MM.1S (cell line): Measurements from ENCODE around the gene TLCD3A.
A peak's percentile ranks its signal among the peaks of the same experiment; 100 is the strongest.
"Not testable (repeated sequence)": the region's sequence is repeated elsewhere in the genome, so short reads cannot be mapped to it uniquely, and the experiment has no call there.

Source experiments
- DNase-seq: peaks from one replicate; pipeline ENCODE4 v3.0.0-alpha.2; 2015
- H2AFZ ChIP-seq: fragments of 300-600 bp; sonication (generic); 2 replicates; pipeline ENCODE4 v1.6.0; 2016; ENCODE audit warnings: antibody characterized with exemption, low read length
- H3F3A ChIP-seq: fragments of 300-600 bp; sonication (generic); 2 replicates; pipeline ENCODE4 v1.6.1; 2016; ENCODE audit warnings: mild to moderate bottlenecking, antibody characterized with exemption, low read length, moderate library complexity, mixed read lengths; ENCODE audit not compliant: insufficient read depth
- H3K27ac ChIP-seq: fragments of 300-600 bp; sonication (generic); 2 replicates; pipeline ENCODE4 v1.5.1; 2016; ENCODE audit warnings: mild to moderate bottlenecking, low read length
- H3K27me3 ChIP-seq: fragments of 300-600 bp; sonication (generic); replicated peaks from 2 replicates; pipeline ENCODE4 v1.6.0; 2016; ENCODE audit warnings: low read length; ENCODE audit not compliant: insufficient read depth
- H3K36me3 ChIP-seq: fragments of 300-600 bp; sonication (generic); replicated peaks from 2 replicates; pipeline ENCODE4 v1.6.1; 2016; ENCODE audit warnings: mild to moderate bottlenecking, low read length, mixed read lengths; ENCODE audit not compliant: insufficient read depth
- H3K4me1 ChIP-seq: fragments of 300-600 bp; sonication (generic); 2 replicates; pipeline ENCODE4 v1.6.1; 2016; ENCODE audit warnings: low read length, mixed read lengths
- H3K4me2 ChIP-seq: fragments of 300-600 bp; sonication (generic); 2 replicates; pipeline ENCODE4 v1.6.0; 2016; ENCODE audit warnings: low read depth, low read length
- H3K4me3 ChIP-seq: fragments of 300-600 bp; sonication (generic); 2 replicates; pipeline ENCODE4 v1.5.1; 2016; ENCODE audit warnings: low read length, mixed read lengths
- H3K79me2 ChIP-seq: fragments of 300-600 bp; sonication (generic); 2 replicates; pipeline ENCODE4 v1.6.1; 2016; ENCODE audit warnings: mixed run types, low read length, mixed read lengths
- H3K9ac ChIP-seq: fragments of 300-600 bp; sonication (generic); 2 replicates; pipeline ENCODE4 v1.6.1; 2016; ENCODE audit warnings: low read length, mixed read lengths
- H3K9me2 ChIP-seq: fragments of 300-600 bp; sonication (generic); replicated peaks from 2 replicates; pipeline ENCODE4 v1.6.1; 2016; ENCODE audit warnings: mild to moderate bottlenecking, low read length, mixed read lengths; ENCODE audit not compliant: insufficient read depth
- H3K9me3 ChIP-seq: fragments of 300-600 bp; sonication (generic); replicated peaks from 2 replicates; pipeline ENCODE4 v1.6.1; 2016; ENCODE audit warnings: mild to moderate bottlenecking, low read length, mixed read lengths; ENCODE audit not compliant: insufficient read depth
- H4K20me1 ChIP-seq: fragments of 300-600 bp; sonication (generic); 2 replicates; pipeline ENCODE4 v1.6.1; 2016; ENCODE audit warnings: mild to moderate bottlenecking, low read length, moderate library complexity, mixed read lengths; ENCODE audit not compliant: insufficient read depth
- CTCF ChIP-seq: fragments of 300-600 bp; sonication (generic); IDR thresholded peaks from 2 replicates; pipeline ENCODE4 v1.5.1; 2016; ENCODE audit warnings: antibody characterized with exemption, low read length, mixed read lengths
- EZH2 ChIP-seq: fragments of 300-600 bp; sonication (generic); optimal IDR thresholded peaks from 2 replicates; pipeline ENCODE3; 2017; ENCODE audit warnings: low read depth, mild to moderate bottlenecking, antibody characterized with exemption, low read length, mixed read lengths
- EZH2phosphoT487 ChIP-seq: fragments of 300-600 bp; sonication (generic); IDR thresholded peaks from 2 replicates; pipeline ENCODE4 v1.6.1; 2018; ENCODE audit warnings: antibody characterized with exemption, low read length

TLCD3A gene

DNA sequence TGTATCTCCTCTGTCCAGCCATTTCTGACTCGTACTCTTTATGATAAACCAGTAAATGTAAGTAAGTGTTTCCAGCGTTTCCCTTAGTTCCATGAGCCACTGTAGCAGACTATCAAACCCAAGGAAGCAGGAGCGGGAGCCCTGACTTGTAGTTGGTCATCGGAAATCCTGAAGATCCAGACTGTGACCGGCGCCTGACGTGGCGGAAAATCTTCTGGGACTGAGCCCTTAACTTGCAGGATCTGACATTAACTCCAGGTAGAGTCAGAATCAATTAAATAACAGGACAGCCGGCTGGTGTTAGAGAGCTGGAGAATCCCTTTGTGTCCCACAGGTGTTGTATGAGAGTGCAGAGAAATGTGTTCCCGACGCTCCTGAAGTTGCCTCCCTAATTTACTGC lies 45.7 kb downstream of the TLCD3A start:
- Histone ChIP-seq H3K4me3 (no peak overlapping the region), H3K9me3 (no peaks in the 10 kb centered on the region), H3K4me1 (peaks cover 7% of the 10 kb centered on the region), H3K36me3 (no peaks in the 10 kb centered on the region; the same call in 1 of the 2 replicates), H3F3A (no peaks in the 10 kb centered on the region), H3K27me3 (no peaks in the 10 kb centered on the region), H3K27ac (no peak overlapping the region), H3K4me2 (no peak overlapping the region), H3K79me2 (peaks cover 28% of the 10 kb centered on the region), H4K20me1 (no peaks in the 10 kb centered on the region), H3K9ac (no peak overlapping the region), H2AFZ (no peak overlapping the region), H3K9me2 (no peaks in the 10 kb centered on the region)
- TF ChIP-seq CTCF (no peak), EZH2phosphoT487 (no peak), EZH2 (no peak)
- DNase-seq, result no peak

- Histone ChIP-seq H3K79me2 (peaks cover 45% of the 10 kb centered on the region), H3F3A (no peaks in the 10 kb centered on the region), H3K4me1 (peaks cover 12% of the 10 kb centered on the region), H3K27ac (peak within 1 kb of the TSS; percentile 48; the same call in 1 of the 2 replicates), H4K20me1 (no peaks in the 10 kb centered on the region), H3K4me3 (peak within 1 kb of the TSS; percentile 98), H3K36me3 (no peaks in the 10 kb centered on the region), H3K9me2 (no peaks in the 10 kb centered on the region), H3K9me3 (no peaks in the 10 kb centered on the region), H2AFZ (peak within 1 kb of the TSS; percentile 92), H3K4me2 (peak within 1 kb of the TSS; percentile 93), H3K27me3 (no peaks in the 10 kb centered on the region), H3K9ac (peak within 1 kb of the TSS; percentile 66)
- TF ChIP-seq EZH2 (no peak), CTCF (0 out of 2 replicates have a peak, but pooled peaks have one; percentile 9)
- DNase-seq, result peak; percentile 88
Observed at GRCh38 chr17:781805-782731, 49.7 kb downstream of the TLCD3A start, which contains the start of the genes GLOD4 and MRM3. GLOD4 (minus strand) TSS chr17:782280; CDS start chr17:782255, 25 bp downstream. MRM3 (plus strand) TSS chr17:782353; CDS start chr17:782379, 26 bp downstream.

DNA sequence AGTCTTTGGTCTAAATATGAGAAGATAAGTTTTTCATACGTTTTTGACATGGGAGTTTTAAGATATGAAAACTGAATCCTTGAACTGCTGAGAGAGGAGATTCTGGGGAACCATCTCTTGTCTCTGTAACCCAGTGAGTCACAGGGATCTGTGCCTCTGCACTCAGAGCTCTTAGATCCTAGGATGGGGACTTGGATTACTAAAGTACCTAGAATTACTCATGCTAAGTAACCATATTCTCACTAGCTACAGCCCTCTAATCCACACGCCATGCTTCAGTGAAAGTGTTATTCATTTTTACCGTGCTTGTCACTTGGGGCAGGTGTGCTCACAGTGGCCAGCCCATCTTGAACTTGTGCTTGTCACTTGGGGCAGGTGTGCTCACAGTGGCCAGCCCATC lies 51.7 kb downstream of the TLCD3A start:
- Histone ChIP-seq H3K4me1 (peaks cover 12% of the 10 kb centered on the region), H3K4me2 (no peak overlapping the region), H3K9ac (no peak overlapping the region), H3K9me3 (no peaks in the 10 kb centered on the region), H2AFZ (no peak overlapping the region), H4K20me1 (no peaks in the 10 kb centered on the region), H3F3A (no peaks in the 10 kb centered on the region), H3K9me2 (no peaks in the 10 kb centered on the region), H3K27me3 (no peaks in the 10 kb centered on the region), H3K4me3 (no peak overlapping the region), H3K36me3 (0 out of 2 replicates have a peak, but pooled peaks cover under 1% of the 10 kb centered on the region), H3K27ac (no peak overlapping the region), H3K79me2 (peaks cover 45% of the 10 kb centered on the region)
- TF ChIP-seq CTCF (no peak), EZH2 (no peak), EZH2phosphoT487 (no peak)
- no peak for DNase-seq

DNA sequence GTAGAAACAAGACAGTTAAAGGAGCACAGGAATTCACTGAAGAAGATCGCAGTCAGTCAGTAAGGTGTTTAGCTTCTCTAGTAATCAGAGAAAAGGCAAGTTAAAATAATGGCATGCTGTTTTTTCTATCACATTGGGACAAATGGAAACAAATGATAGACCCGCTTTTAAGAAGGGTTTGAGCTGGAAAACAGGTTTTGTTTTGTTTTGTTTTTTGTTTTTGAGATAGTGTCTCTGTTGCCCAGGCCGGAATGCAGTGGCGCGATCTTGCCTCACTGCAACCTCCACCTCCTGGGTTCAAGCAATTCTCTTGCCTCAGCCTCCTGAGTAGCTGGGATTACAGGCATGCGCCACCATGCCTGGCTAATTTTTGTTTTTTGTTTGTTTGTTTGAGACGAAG lies 53.5 kb downstream of the TLCD3A start:
- H3K27me3 ChIP-seq, H3K9me3 ChIP-seq, H3K4me2 ChIP-seq, H3F3A ChIP-seq, H4K20me1 ChIP-seq, H3K4me3 ChIP-seq, H3K36me3 ChIP-seq, H3K9ac ChIP-seq, H3K27ac ChIP-seq, H2AFZ ChIP-seq, DNase-seq, H3K9me2 ChIP-seq: not testable (repeated sequence)
- peaks cover 12% of the 10 kb centered on the region for H3K4me1 ChIP-seq
- peaks cover 39% of the 10 kb centered on the region for H3K79me2 ChIP-seq
